Immature natural killer cell (primary cell): Measurements from ENCODE around the gene WNT7A. TPM values are rescaled to one million over a fixed set of nuclear protein-coding genes. Genes with fewer than 3 reads are reported as not detected.

Experiments used
- DNase-seq, 3 donors: peaks; one replicate each; pipeline ENCODE4 v3.0.0; 2022; ENCODE audit warnings: mixed read lengths in 1 of 3
- H3K27ac Mint-ChIP-seq, 6 donors: one replicate each; pipeline ENCODE4 v1.8.0; 2020; ENCODE audit warnings: mixed read lengths in 6 of 6, mild to moderate bottlenecking in 5 of 6, inconsistent platforms in 4 of 6, moderate library complexity in 3 of 6
- H3K27me3 Mint-ChIP-seq, 3 donors: one replicate each; pipeline ENCODE4 v1.8.0; 2020 to 2021; ENCODE audit warnings: low read depth in 3 of 3, mild to moderate bottlenecking in 3 of 3, mixed read lengths in 3 of 3, moderate library complexity in 3 of 3, inconsistent platforms in 1 of 3
- H3K36me3 Mint-ChIP-seq, 3 donors: one replicate each; pipeline ENCODE4 v1.8.0; 2020; ENCODE audit warnings: mixed read lengths in 3 of 3, inconsistent platforms in 2 of 3, mild to moderate bottlenecking in 2 of 3
- H3K4me1 Mint-ChIP-seq, 2 donors: one replicate each; pipeline ENCODE4 v1.8.0; 2020; ENCODE audit warnings: inconsistent platforms in 2 of 2, mild to moderate bottlenecking in 2 of 2, mixed read lengths in 2 of 2, moderate library complexity in 1 of 2
- H3K4me3 Mint-ChIP-seq, 5 donors: one replicate each; pipeline ENCODE4 v1.8.0; 2020; ENCODE audit warnings: mild to moderate bottlenecking in 5 of 5, mixed read lengths in 5 of 5, inconsistent platforms in 3 of 5, moderate library complexity in 3 of 5
- H3K9me3 Mint-ChIP-seq, 6 donors: one replicate each; pipeline ENCODE4 v1.8.0; 2020; ENCODE audit warnings: mild to moderate bottlenecking in 6 of 6, mixed read lengths in 6 of 6, inconsistent platforms in 4 of 6, moderate library complexity in 3 of 6
- polyA plus RNA-seq, 3 donors: library from polyadenylated mRNA; unstranded; fragments of 300-500 nt; fragmentation: Illumina TruSeq; gene quantifications; one replicate each; pipeline ENCODE4 v1.2.3, GENCODE V29; 2021

WNT7A gene
- polyA plus RNA-seq, 3 donors from 2014 or later, result not detected

GRCh38 chr3:13791198-13792050, 88.4 kb downstream of the WNT7A start:
- no peaks in the 10 kb centered on the region for H3K4me1 Mint-ChIP-seq
- peaks cover 0 to 3% (median 0%) of the 10 kb centered on the region in 3 donors for H3K27me3 Mint-ChIP-seq
- no peaks in the 10 kb centered on the region for H3K36me3 Mint-ChIP-seq
- no peak overlapping the region for H3K4me3 Mint-ChIP-seq
- H3K9me3 Mint-ChIP-seq, result no peaks in the 10 kb centered on the region
- no peak overlapping the region for H3K27ac Mint-ChIP-seq
- no peak for DNase-seq

GRCh38 chr3:13790376-13791197, 89.3 kb downstream of the WNT7A start:
- Mint-ChIP-seq H3K4me1 (no peaks in the 10 kb centered on the region), H3K27ac (no peak overlapping the region), H3K27me3 (peaks cover 0 to 3% (median 0%) of the 10 kb centered on the region in 3 donors), H3K9me3 (no peaks in the 10 kb centered on the region), H3K36me3 (no peaks in the 10 kb centered on the region), H3K4me3 (no peak overlapping the region)
- no peak for DNase-seq

DNA sequence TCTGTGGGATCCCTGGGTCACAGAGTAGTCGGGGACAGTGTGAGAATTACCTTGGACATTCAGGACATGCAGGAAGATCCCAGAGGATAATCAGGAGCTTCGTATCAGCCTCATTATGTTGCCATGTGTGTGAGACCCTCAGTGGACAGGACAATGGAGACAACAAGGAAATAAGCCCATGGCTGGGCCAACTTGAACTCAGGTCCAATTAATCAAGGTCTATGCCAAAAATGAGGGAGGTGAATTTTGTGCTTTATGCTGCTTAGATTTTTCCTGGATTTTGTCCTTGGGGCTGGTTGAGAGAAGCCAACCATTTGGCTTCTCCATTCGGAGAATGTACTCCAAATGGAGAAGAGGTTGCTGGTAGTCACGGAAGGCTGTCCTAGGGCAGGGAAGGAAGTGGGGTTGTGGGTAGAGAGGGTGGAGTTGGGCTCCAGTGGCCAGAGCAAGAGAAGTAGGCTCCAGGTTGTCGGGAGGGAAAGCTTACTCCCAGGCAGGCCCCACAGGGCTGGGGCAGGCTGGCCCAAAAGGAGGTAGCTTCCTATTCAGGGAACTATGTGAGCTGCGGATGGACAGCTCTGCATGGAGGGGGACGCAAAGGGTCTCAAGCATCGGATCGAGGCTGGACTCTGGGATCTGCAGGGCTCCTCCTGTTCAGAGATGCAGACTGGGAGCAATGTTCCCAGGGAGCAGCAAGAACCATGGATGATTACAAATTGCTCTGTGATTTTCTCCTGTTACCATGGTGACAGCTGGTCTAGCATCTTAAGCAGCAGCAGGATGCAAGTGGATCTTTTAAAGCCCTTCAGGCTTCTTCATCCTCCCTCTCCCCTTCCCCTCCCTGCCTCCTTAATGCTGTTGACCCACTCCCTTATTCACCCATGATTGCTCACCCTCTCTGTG, 91.1 kb downstream of the WNT7A start:
- H3K27me3 Mint-ChIP-seq, result peaks cover 0 to 3% (median 0%) of the 10 kb centered on the region in 3 donors
- no peaks in the 10 kb centered on the region for H3K9me3 Mint-ChIP-seq
- no peaks in the 10 kb centered on the region for H3K36me3 Mint-ChIP-seq
- no peaks in the 10 kb centered on the region for H3K4me1 Mint-ChIP-seq
- no peak overlapping the region for H3K27ac Mint-ChIP-seq
- H3K4me3 Mint-ChIP-seq, result no peak overlapping the region
- no peak for DNase-seq

DNA sequence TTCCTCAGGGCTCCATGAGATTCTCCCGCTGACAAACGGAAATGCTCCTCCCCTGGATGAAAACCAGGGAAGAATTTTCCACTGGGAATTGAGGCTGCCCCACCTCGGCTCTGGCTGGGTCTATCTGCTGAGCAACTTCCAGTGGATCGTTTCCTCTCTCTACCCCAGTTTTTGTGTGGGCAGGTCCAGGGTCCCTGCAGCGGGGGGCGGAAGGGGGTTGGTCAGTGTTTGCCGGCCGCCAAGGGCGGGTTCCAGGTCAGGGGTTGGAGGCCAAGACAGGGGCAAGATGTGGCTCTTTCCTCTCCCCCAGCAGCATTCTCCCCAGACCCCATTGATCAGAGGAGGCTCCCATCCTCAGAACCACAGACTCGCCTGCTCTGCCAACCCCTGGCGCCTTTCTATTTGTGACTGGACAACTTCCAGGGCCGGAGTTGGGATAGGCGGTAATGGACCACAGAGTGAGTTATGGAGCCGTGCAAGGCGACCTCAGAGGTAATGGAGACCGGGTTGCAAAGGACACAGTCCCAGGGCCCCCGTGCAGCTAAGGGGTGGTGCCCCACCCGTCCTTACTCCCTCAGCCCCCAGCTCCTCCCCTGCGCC, 92.2 kb downstream of the WNT7A start:
- no peak overlapping the region for H3K27ac Mint-ChIP-seq
- H3K4me3 Mint-ChIP-seq, result no peak overlapping the region
- H3K9me3 Mint-ChIP-seq, result no peaks in the 10 kb centered on the region
- DNase-seq, result no peak
- H3K36me3 Mint-ChIP-seq, result no peaks in the 10 kb centered on the region
- peaks cover 0 to 4% (median 3%) of the 10 kb centered on the region in 3 donors for H3K27me3 Mint-ChIP-seq
- no peaks in the 10 kb centered on the region for H3K4me1 Mint-ChIP-seq

- no peak overlapping the region for H3K4me3 Mint-ChIP-seq
- no peaks in the 10 kb centered on the region for H3K36me3 Mint-ChIP-seq
- no peak overlapping the region for H3K27ac Mint-ChIP-seq
- H3K9me3 Mint-ChIP-seq, result no peaks in the 10 kb centered on the region
- no peaks in the 10 kb centered on the region for H3K4me1 Mint-ChIP-seq
- no peak for DNase-seq
- peaks cover 2 to 8% (median 3%) of the 10 kb centered on the region in 3 donors for H3K27me3 Mint-ChIP-seq
Observed at GRCh38 chr3:13786811-13787210, 93.1 kb downstream of the WNT7A start.

DNA sequence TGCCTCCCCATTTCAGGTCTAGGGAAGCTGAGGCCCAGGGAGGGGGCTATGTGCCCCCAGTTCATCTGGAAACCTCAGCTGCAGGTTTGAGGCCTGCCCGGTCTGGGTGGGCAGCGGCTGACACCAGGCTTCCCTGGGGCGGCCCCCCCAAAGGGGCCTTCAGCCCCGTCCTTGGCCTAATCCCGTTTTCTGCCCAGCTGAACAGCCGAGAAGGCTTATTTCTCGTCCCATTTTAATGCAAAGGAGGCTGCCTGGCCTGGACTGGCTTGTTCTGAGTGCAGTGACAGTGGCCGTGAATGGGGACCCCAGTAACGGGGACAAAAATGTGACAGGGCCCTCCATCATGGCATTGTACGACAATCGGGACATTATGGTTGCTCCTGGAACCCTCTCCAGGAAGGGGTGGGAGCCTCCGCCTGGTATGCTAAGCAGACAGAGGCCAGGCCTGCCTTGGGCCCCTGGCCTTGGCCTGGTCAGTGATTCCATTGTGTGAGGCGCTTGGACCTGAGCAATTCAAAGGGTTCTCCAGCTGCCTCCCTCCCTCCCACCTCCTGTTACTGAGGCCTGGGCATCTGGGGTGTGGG, 93.9 kb downstream of the WNT7A start:
- no peaks in the 10 kb centered on the region for H3K4me1 Mint-ChIP-seq
- no peak overlapping the region for H3K27ac Mint-ChIP-seq
- peaks cover 2 to 11% (median 3%) of the 10 kb centered on the region in 3 donors for H3K27me3 Mint-ChIP-seq
- H3K36me3 Mint-ChIP-seq, result no peaks in the 10 kb centered on the region
- H3K9me3 Mint-ChIP-seq, result no peaks in the 10 kb centered on the region
- no peak overlapping the region for H3K4me3 Mint-ChIP-seq
- no peak for DNase-seq

DNA sequence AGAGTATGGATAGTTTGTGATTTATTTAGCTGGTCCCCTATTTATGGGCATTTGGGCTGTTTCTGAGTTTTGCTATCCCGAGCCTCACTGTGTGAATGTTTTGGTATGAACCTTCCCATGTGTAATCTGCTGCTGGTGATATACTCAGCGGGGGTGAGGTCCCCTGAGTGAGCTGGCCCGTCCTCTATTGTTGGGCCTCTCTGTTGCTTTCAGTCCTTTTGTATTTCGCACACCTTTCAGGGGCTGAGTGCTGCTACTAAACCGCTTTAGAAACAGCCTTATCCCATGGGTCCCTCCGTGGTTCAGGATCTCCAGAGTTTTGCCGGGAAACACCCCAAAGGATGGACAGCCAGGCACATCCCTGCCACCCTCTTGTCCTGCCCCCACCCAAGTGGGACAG, 94.5 kb downstream of the WNT7A start:
- no peaks in the 10 kb centered on the region for H3K9me3 Mint-ChIP-seq
- H3K27ac Mint-ChIP-seq, result no peak overlapping the region
- DNase-seq, result no peak
- H3K4me3 Mint-ChIP-seq, result no peak overlapping the region
- peaks cover 2 to 11% (median 3%) of the 10 kb centered on the region in 3 donors for H3K27me3 Mint-ChIP-seq
- H3K4me1 Mint-ChIP-seq, result no peaks in the 10 kb centered on the region
- H3K36me3 Mint-ChIP-seq, result no peaks in the 10 kb centered on the region

GRCh38 chr3:13783476-13783875, 96.4 kb downstream of the WNT7A start:
- Mint-ChIP-seq H3K27me3 (peaks cover 0 to 11% (median 2%) of the 10 kb centered on the region in 3 donors), H3K4me3 (no peak overlapping the region), H3K27ac (no peak overlapping the region), H3K9me3 (no peaks in the 10 kb centered on the region), H3K4me1 (no peaks in the 10 kb centered on the region), H3K36me3 (no peaks in the 10 kb centered on the region)
- DNase-seq, result no peak

DNA sequence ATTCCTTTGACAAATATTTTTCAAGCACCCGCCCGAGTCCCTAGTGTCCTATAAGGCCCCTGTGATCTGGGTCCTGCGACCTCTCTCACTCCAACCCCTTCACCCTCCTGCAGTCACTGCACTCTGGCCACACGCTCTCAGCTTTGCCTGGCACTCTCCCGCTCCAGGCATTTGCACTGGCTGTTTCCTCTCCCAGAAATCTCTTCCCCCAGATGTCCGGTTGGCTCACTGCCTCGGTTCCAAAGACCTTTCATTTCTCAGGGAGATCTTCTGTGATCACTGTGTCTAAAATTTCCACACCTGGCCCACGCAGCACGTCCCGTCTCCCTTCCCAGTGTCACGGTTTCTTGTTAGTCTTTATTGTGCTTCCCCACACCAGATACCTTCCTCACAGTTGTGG, 97.4 kb downstream of the WNT7A start:
- no peak overlapping the region for H3K27ac Mint-ChIP-seq
- H3K9me3 Mint-ChIP-seq, result no peaks in the 10 kb centered on the region
- no peak overlapping the region for H3K4me3 Mint-ChIP-seq
- no peaks in the 10 kb centered on the region for H3K36me3 Mint-ChIP-seq
- H3K4me1 Mint-ChIP-seq, result no peaks in the 10 kb centered on the region
- peaks cover 0 to 11% (median 2%) of the 10 kb centered on the region in 3 donors for H3K27me3 Mint-ChIP-seq
- DNase-seq, result no peak

GRCh38 chr3:13781417-13781816, 98.5 kb downstream of the WNT7A start:
- no peaks in the 10 kb centered on the region for H3K9me3 Mint-ChIP-seq
- peaks cover 2 to 11% (median 3%) of the 10 kb centered on the region in 3 donors for H3K27me3 Mint-ChIP-seq
- no peak overlapping the region for H3K4me3 Mint-ChIP-seq
- no peak for DNase-seq
- H3K4me1 Mint-ChIP-seq, result no peaks in the 10 kb centered on the region
- H3K36me3 Mint-ChIP-seq, result no peaks in the 10 kb centered on the region
- H3K27ac Mint-ChIP-seq, result no peak overlapping the region

GRCh38 chr3:13780432-13781176, 99.3 kb downstream of the WNT7A start:
- DNase-seq, result no peak
- no peak overlapping the region for H3K27ac Mint-ChIP-seq
- no peaks in the 10 kb centered on the region for H3K36me3 Mint-ChIP-seq
- no peaks in the 10 kb centered on the region for H3K9me3 Mint-ChIP-seq
- peaks cover 2 to 11% (median 3%) of the 10 kb centered on the region in 3 donors for H3K27me3 Mint-ChIP-seq
- H3K4me3 Mint-ChIP-seq, result no peak overlapping the region
- no peaks in the 10 kb centered on the region for H3K4me1 Mint-ChIP-seq

GRCh38 chr3:13776253-13777050, 103.4 kb downstream of the WNT7A start:
- Mint-ChIP-seq H3K4me1 (no peaks in the 10 kb centered on the region), H3K9me3 (no peaks in the 10 kb centered on the region), H3K27me3 (peaks cover 2 to 6% (median 3%) of the 10 kb centered on the region in 3 donors), H3K27ac (no peak overlapping the region), H3K4me3 (no peak overlapping the region), H3K36me3 (no peaks in the 10 kb centered on the region)
- no peak for DNase-seq
